ENCODE results near the gene ELN.

DNA sequence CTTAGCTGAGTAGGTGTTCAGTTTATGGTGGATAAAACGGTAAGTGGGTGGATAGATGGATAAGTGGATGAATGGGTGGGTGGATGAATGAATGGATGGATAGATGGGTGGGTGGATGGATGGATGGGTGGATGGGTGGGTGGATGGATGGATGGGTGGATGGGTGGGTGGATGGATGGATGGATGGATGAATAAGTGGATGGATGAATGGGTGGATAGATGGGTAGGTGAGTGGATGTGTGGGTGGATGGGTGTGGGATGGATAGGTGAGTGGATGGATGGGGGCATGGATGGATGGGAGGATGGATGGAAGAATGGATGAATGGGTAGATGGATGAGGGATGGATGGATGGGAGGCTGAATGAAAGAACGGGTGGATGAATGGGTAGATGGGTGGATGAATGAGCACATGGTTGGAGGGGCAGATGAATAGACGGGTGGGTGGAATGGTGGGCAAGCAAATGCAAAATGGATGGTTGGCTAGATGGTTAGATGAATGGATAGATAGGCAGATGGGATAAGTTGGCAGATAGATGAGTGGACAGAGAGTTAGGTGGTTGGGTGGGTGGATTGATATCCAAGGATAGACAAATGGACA, 25.7 kb downstream of the ELN start:
- no peak for TF ChIP-seq CTCF (conservative IDR thresholded peaks at IDR 0.05 in 1 of 2, IDR thresholded peaks at IDR 0.05 in 1 of 2; ENCODE audit: low read depth in 1 of 2, low read length in 2 of 2)
- no peak for TF ChIP-seq EZH2 (IDR thresholded peaks at IDR 0.05; ENCODE audit: low read length, missing control alignments)

All from fibroblast of lung (primary cell).